Mesothelial cell of epicardium (in vitro differentiated cells): Measurements from ENCODE around the gene HOXB9. TPM values are rescaled to one million over a fixed set of nuclear protein-coding genes. Genes with fewer than 3 reads are reported as not detected.

Source experiments
- DNase-seq, 2 experiments: peaks; one replicate each; pipeline ENCODE4 v3.0.0; 2021; ENCODE audit warnings: low spot score in 2 of 2; ENCODE audit not compliant: unreplicated experiment in 2 of 2
- H3K27ac Mint-ChIP-seq: 2 replicates; pipeline ENCODE4 v1.8.0; 2021; ENCODE audit warnings: mixed read lengths
- H3K27me3 Mint-ChIP-seq: 2 replicates; pipeline ENCODE4 v1.8.0; 2021; ENCODE audit warnings: low read depth, mixed read lengths
- H3K36me3 Mint-ChIP-seq: 2 replicates; pipeline ENCODE4 v1.8.0; 2021; ENCODE audit warnings: mixed read lengths
- H3K4me1 Mint-ChIP-seq: 2 replicates; pipeline ENCODE4 v1.8.0; 2021; ENCODE audit warnings: mixed read lengths
- H3K4me3 Mint-ChIP-seq: 2 replicates; pipeline ENCODE4 v1.8.0; 2021; ENCODE audit warnings: mild to moderate bottlenecking, moderate library complexity, mixed read lengths
- H3K9me3 Mint-ChIP-seq: 2 replicates; pipeline ENCODE4 v1.8.0; 2021; ENCODE audit warnings: mixed read lengths
- CTCF ChIP-seq: fragments of 200-600 bp; sonication (generic); IDR thresholded peaks from one replicate; pipeline ENCODE4 v1.5.0; 2021; ENCODE audit warnings: antibody characterized with exemption; ENCODE audit not compliant: unreplicated experiment
- total RNA-seq: library from RNA; stranded (reverse); gene quantifications from 3 replicates; pipeline ENCODE4 v1.2.1, GENCODE V29; 2021

HOXB9 gene
- 33.8 to 35.4 TPM (median 34.4 TPM) in 3 replicates for total RNA-seq

GRCh38 chr17:48626245-48627117, at the start of gene HOXB9:
Gene HOXB9, minus strand, starts transcription at chr17:48626358. Its CDS starts 89 bp downstream, at chr17:48626269.
- Mint-ChIP-seq H3K4me1 (peaks cover 48% of the 10 kb centered on the region), H3K27ac (peak within 1 kb of the TSS; percentile 99), H3K9me3 (no peaks in the 10 kb centered on the region), H3K27me3 (peaks cover 87% of the 10 kb centered on the region), H3K4me3 (peak within 1 kb of the TSS; percentile 84), H3K36me3 (peaks cover 20% of the 10 kb centered on the region)
- TF ChIP-seq CTCF = no peak
- DNase-seq = peak; percentile 81 to 82

- Mint-ChIP-seq H3K27me3 (peaks cover 23% of the 10 kb centered on the region), H3K9me3 (no peaks in the 10 kb centered on the region), H3K36me3 (no peaks in the 10 kb centered on the region), H3K27ac (no peak overlapping the region), H3K4me3 (no peak overlapping the region), H3K4me1 (no peaks in the 10 kb centered on the region)
- no peak for TF ChIP-seq CTCF
- DNase-seq = no peak
Observed at GRCh38 chr17:48672340-48672739, 46.2 kb upstream of the HOXB9 start.

GRCh38 chr17:48671697-48672171, 45.6 kb upstream of the HOXB9 start:
- Mint-ChIP-seq H3K27ac (peak overlapping the region; percentile 7), H3K27me3 (peaks cover 17% of the 10 kb centered on the region), H3K4me3 (peak overlapping the region; percentile 66), H3K4me1 (no peaks in the 10 kb centered on the region), H3K9me3 (no peaks in the 10 kb centered on the region), H3K36me3 (no peaks in the 10 kb centered on the region)
- peak; percentile 88 for TF ChIP-seq CTCF
- peak; percentile 69 to 88 for DNase-seq

GRCh38 chr17:48663134-48663924, 37.2 kb upstream of the HOXB9 start:
- peaks cover 4% of the 10 kb centered on the region for H3K27me3 Mint-ChIP-seq
- no peak for TF ChIP-seq CTCF
- H3K9me3 Mint-ChIP-seq = no peaks in the 10 kb centered on the region
- no peak overlapping the region for H3K4me3 Mint-ChIP-seq
- H3K36me3 Mint-ChIP-seq = no peaks in the 10 kb centered on the region
- H3K4me1 Mint-ChIP-seq = no peaks in the 10 kb centered on the region
- H3K27ac Mint-ChIP-seq = no peak overlapping the region
- no peak for DNase-seq

- H3K27me3 Mint-ChIP-seq = peaks cover 9% of the 10 kb centered on the region
- no peaks in the 10 kb centered on the region for H3K36me3 Mint-ChIP-seq
- no peak overlapping the region for H3K27ac Mint-ChIP-seq
- peaks cover 4% of the 10 kb centered on the region for H3K9me3 Mint-ChIP-seq
- no peaks in the 10 kb centered on the region for H3K4me1 Mint-ChIP-seq
- no peak overlapping the region for H3K4me3 Mint-ChIP-seq
- DNase-seq = no peak
- no peak for TF ChIP-seq CTCF
Observed at GRCh38 chr17:48655913-48656312, 29.8 kb upstream of the HOXB9 start.
